GM18520 (cell line): ENCODE measurements around the gene EPHB6.
A peak's percentile ranks its signal among the peaks of the same experiment; 100 is the strongest.

Experiments
- ATAC-seq: cut with Tn5 transposase; IDR thresholded peaks from one replicate; pipeline ENCODE4 v1.9.1; 2021; ENCODE audit not compliant: unreplicated experiment

EPHB6 gene

GRCh38 chr7:142832417-142832816 is 22.5 kb upstream of the EPHB6 start:
- no peak for ATAC-seq

- ATAC-seq = peak; percentile 81
These were observed 21.5 kb upstream of the EPHB6 start for GRCh38 chr7:142833174-142834048.

- no peak for ATAC-seq
These were observed 19.4 kb upstream of the EPHB6 start for GRCh38 chr7:142835487-142835886.

GRCh38 chr7:142836426-142836825 is 18.4 kb upstream of the EPHB6 start:
- ATAC-seq = no peak

GRCh38 chr7:142838461-142839213 is 16.2 kb upstream of the EPHB6 start:
- ATAC-seq = no peak

- ATAC-seq = no peak
These were observed 12.6 kb upstream of the EPHB6 start for GRCh38 chr7:142842251-142842766.

GRCh38 chr7:142847353-142847752 is 7.5 kb upstream of the EPHB6 start:
- ATAC-seq = no peak

GRCh38 chr7:142851269-142851668 is 3.6 kb upstream of the EPHB6 start:
- no peak for ATAC-seq

- ATAC-seq = no peak
These were observed 3.0 kb upstream of the EPHB6 start for GRCh38 chr7:142851919-142852318.

GRCh38 chr7:142853739-142854371 is 1.0 kb upstream of the EPHB6 start:
- ATAC-seq = peak; percentile 78

GRCh38 chr7:142855114-142855743 is 353 bp downstream of the EPHB6 start:
- ATAC-seq = no peak

- ATAC-seq = no peak
These were observed 1.1 kb downstream of the EPHB6 start for GRCh38 chr7:142855756-142856564.

GRCh38 chr7:142856565-142857245 is 1.8 kb downstream of the EPHB6 start:
- no peak for ATAC-seq

- no peak for ATAC-seq
These were observed 2.7 kb downstream of the EPHB6 start for GRCh38 chr7:142857625-142858024.

- no peak for ATAC-seq
These were observed 4.5 kb downstream of the EPHB6 start for GRCh38 chr7:142859411-142859810.

- no peak for ATAC-seq
These were observed 5.0 kb downstream of the EPHB6 start for GRCh38 chr7:142859829-142860228.

- no peak for ATAC-seq
These were observed 6.1 kb downstream of the EPHB6 start for GRCh38 chr7:142860968-142861367.

- no peak for ATAC-seq
These were observed 7.5 kb downstream of the EPHB6 start for GRCh38 chr7:142862351-142862750.

GRCh38 chr7:142862786-142863400 is 8.0 kb downstream of the EPHB6 start:
- no peak for ATAC-seq
